CD4-positive, alpha-beta T cell (primary cell): ENCODE data around the gene FBXW11. TPM values are rescaled to one million over a fixed set of nuclear protein-coding genes. Genes with fewer than 3 reads are reported as not detected.

Experiments used
- ATAC-seq: fragments of 200-7000 bp; cut with Tn5 transposase; one replicate; pipeline ENCODE4 v1.10.0; 2022; ENCODE audit warnings: mild to moderate bottlenecking; ENCODE audit not compliant: poor library complexity
- CTCF ChIA-PET: fragments of 350-600 bp; sonication (Branson Sonifier 250); formaldehyde crosslinking; loops from one replicate; lab custom pipeline; 2021; ENCODE audit warnings: antibody characterized with exemption, inconsistent platforms; lab: Charles Lee
- POLR2A ChIA-PET: fragments of 350-600 bp; sonication (Branson Sonifier 250); formaldehyde crosslinking; loops from one replicate; lab custom pipeline; 2021; ENCODE audit warnings: antibody characterized with exemption, inconsistent platforms; lab: Charles Lee
- DNase-seq, 14 experiments: peaks; one replicate each; pipeline ENCODE4 v3.0.0-alpha.2; 2013 to 2020; ENCODE audit warnings: mixed read lengths in 2 of 14
- H3K27ac ChIP-seq, 2 donors: one replicate each; pipeline versions ENCODE4 v1.5.1 to v1.7.0; 2013; ENCODE audit warnings: low read length in 2 of 2, low read depth in 1 of 2, mild to moderate bottlenecking in 1 of 2
- H3K27me3 ChIP-seq, 2 experiments: 1 replicate in 1 of 2; 2 replicates in 1 of 2; pipeline versions ENCODE4 v1.6.1 to v1.7.0; 2013; ENCODE audit warnings: low read length in 2 of 2, control low read depth in 1 of 2, mild to moderate bottlenecking in 1 of 2, moderate library complexity in 1 of 2; ENCODE audit not compliant: insufficient read depth in 2 of 2, control insufficient read depth in 1 of 2
- H3K36me3 ChIP-seq: one replicate; pipeline ENCODE4 v1.6.1; 2013; ENCODE audit warnings: low read length, control low read depth; ENCODE audit not compliant: insufficient read depth
- H3K4me1 ChIP-seq: one replicate; pipeline ENCODE4 v1.6.1; 2013; ENCODE audit warnings: low read length, control low read depth; ENCODE audit not compliant: insufficient read depth
- H3K4me3 ChIP-seq: one replicate; pipeline ENCODE4 v1.5.1; 2013; ENCODE audit warnings: mild to moderate bottlenecking, low read length, moderate library complexity
- H3K9me3 ChIP-seq, 2 experiments: 1 replicate in 1 of 2; 2 replicates in 1 of 2; pipeline versions ENCODE4 v1.6.1 to v1.7.0; 2013; ENCODE audit warnings: low read length in 2 of 2, mild to moderate bottlenecking in 2 of 2, control low read depth in 1 of 2, moderate library complexity in 1 of 2; ENCODE audit not compliant: control insufficient read depth in 1 of 2, insufficient read depth in 1 of 2
- H3K27ac Mint-ChIP-seq: one replicate; pipeline ENCODE4 v1.8.0; 2020; ENCODE audit warnings: mixed read lengths
- H3K27me3 Mint-ChIP-seq: one replicate; pipeline ENCODE4 v1.8.0; 2021; ENCODE audit warnings: mixed read lengths
- H3K36me3 Mint-ChIP-seq: one replicate; pipeline ENCODE4 v1.8.0; 2021; ENCODE audit warnings: low read depth, mixed read lengths
- H3K4me1 Mint-ChIP-seq: one replicate; pipeline ENCODE4 v1.8.0; 2021; ENCODE audit warnings: low read depth, mixed read lengths
- H3K4me3 Mint-ChIP-seq: one replicate; pipeline ENCODE4 v1.8.0; 2020; ENCODE audit warnings: mild to moderate bottlenecking, mixed read lengths
- H3K9me3 Mint-ChIP-seq: one replicate; pipeline ENCODE4 v1.8.0; 2020; ENCODE audit warnings: mixed read lengths
- intact Hi-C, 2 experiments: fragments of 100-400 bp; cut with DNase I in 1 of 2; cut with micrococcal nuclease in 1 of 2; formaldehyde crosslinking; loops; one replicate each; pipeline versions ENCODE4 v1.15.1 to v1.9.0; 2023 to 2025; cut with DNase I, micrococcal nuclease
- total RNA-seq, 174 experiments: library from RNA in 2 of 174; stranded (reverse) in 2 of 174; gene quantifications; one replicate each; pipeline ENCODE4 v1.2.3 and lab custom pipeline; 2021 to 2026
- TF ChIP-seq, protein P1 (sequence below): fragments of 200-600 bp; IDR thresholded peaks from one replicate; pipeline ENCODE4 v1.8.0; 2022; ENCODE audit warnings: antibody characterized with exemption, mild to moderate bottlenecking

The FBXW11 gene
- total RNA-seq, 2 experiments from 2014 or later, result 20.9 to 24.0 TPM

DNA sequence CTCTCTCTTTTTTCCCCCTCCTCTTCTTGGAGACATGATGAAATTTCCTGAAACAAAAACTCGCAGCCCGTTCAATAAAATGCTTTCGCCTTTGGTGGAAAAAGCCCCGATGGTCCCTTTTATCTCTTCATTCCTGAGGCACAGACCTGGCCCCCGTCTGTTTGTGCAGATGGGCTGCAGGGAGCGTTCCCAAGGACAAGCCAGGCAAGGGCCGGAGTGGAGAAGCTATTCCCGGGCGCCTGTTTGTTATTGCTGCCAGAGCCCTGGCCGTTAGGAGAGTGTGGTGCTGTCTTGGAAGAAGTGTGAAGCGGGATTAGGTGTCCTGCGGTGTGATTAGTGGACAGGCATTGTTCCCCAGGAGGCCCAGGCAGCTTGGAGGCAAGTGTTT lies 149.0 kb downstream of the FBXW11 start:
- intact Hi-C loops, result no loop called here
- Histone ChIP-seq H3K4me1 (peaks cover 5% of the 10 kb centered on the region), H3K27me3 (no peaks in the 10 kb centered on the region), H3K9me3 (peaks cover 0 to 3% of the 10 kb centered on the region in 2 experiments), H3K27ac (no peak overlapping the region), H3K36me3 (peaks cover 5% of the 10 kb centered on the region), H3K4me3 (no peak overlapping the region)
- TF ChIP-seq, protein P1, sequence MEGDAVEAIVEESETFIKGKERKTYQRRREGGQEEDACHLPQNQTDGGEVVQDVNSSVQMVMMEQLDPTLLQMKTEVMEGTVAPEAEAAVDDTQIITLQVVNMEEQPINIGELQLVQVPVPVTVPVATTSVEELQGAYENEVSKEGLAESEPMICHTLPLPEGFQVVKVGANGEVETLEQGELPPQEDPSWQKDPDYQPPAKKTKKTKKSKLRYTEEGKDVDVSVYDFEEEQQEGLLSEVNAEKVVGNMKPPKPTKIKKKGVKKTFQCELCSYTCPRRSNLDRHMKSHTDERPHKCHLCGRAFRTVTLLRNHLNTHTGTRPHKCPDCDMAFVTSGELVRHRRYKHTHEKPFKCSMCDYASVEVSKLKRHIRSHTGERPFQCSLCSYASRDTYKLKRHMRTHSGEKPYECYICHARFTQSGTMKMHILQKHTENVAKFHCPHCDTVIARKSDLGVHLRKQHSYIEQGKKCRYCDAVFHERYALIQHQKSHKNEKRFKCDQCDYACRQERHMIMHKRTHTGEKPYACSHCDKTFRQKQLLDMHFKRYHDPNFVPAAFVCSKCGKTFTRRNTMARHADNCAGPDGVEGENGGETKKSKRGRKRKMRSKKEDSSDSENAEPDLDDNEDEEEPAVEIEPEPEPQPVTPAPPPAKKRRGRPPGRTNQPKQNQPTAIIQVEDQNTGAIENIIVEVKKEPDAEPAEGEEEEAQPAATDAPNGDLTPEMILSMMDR, result no peak
- H3K4me3 Mint-ChIP-seq, result no peak overlapping the region
- POLR2A ChIA-PET, result no interaction called here
- ATAC-seq (no peak), DNase-seq (no peak)
- CTCF ChIA-PET, result no interaction called here
- no peaks in the 10 kb centered on the region for H3K27me3 Mint-ChIP-seq
- H3K4me1 Mint-ChIP-seq, result peaks cover 16% of the 10 kb centered on the region
- H3K36me3 Mint-ChIP-seq, result peaks cover 16% of the 10 kb centered on the region
- H3K27ac Mint-ChIP-seq, result no peak overlapping the region
- no peaks in the 10 kb centered on the region for H3K9me3 Mint-ChIP-seq

DNA sequence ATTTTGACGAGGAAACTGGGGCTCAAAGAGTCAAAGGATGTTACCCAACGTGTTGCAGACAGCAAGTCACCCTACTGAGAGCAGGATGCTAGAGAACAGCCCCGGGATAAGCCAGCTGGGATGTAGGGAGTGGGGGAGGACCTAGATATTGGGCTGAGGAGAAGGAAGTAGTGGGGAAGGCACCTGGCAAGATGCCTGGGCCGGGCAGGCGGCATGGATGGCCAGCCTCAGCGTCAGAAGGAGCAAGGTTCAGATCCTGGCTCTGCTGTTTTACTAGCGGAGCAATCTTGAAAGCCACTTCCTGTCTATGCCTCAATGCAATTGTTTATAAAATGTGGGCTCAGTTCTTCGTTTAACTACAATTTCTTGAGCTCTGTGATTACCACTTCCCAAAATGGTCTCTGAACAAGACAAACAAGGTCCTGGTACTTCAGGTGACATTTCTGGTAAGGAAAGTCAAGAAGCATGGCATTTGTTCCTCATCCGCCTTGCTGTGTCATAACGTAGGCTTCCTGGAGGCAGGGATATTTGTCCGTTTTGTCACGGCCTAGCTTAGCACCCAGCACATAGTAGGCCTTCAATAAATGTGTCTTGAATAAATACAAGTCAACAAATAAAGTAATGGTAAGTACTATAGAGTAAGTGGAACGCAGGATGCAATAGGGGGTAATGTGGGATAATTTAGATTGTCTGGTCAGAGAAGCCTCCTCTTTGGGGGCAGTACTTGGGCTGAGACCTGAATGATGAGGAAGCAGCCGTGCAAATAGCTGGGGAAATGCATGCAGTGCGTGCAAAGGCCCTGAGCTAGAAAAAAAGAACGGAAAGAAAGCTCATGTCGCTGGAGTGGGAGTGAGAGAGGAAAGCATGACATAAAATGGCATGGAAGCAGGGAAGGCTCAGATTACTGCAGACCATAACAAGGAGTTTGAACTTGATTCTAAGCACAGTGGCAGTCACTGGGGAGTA lies 150.4 kb downstream of the FBXW11 start:
- H3K27me3 ChIP-seq, result no peaks in the 10 kb centered on the region
- Mint-ChIP-seq H3K36me3 (peaks cover 13% of the 10 kb centered on the region), H3K4me1 (peaks cover 16% of the 10 kb centered on the region), H3K27me3 (no peaks in the 10 kb centered on the region), H3K9me3 (no peaks in the 10 kb centered on the region), H3K4me3 (no peak overlapping the region), H3K27ac (peak overlapping the region; percentile 67)
- no peaks in the 10 kb centered on the region for H3K36me3 ChIP-seq
- ChIA-PET POLR2A (no interaction called here), CTCF (no interaction called here)
- peaks cover 5% of the 10 kb centered on the region for H3K4me1 ChIP-seq
- peaks cover 0 to 3% of the 10 kb centered on the region in 2 experiments for H3K9me3 ChIP-seq
- TF ChIP-seq, protein P1, result no peak
- DNase-seq, result peak in 1 of 14 experiments; percentile 8
- H3K27ac ChIP-seq, result no peak overlapping the region
- no peak overlapping the region for H3K4me3 ChIP-seq
- peak; percentile 34 for ATAC-seq
- intact Hi-C loops, result no loop called here

DNA sequence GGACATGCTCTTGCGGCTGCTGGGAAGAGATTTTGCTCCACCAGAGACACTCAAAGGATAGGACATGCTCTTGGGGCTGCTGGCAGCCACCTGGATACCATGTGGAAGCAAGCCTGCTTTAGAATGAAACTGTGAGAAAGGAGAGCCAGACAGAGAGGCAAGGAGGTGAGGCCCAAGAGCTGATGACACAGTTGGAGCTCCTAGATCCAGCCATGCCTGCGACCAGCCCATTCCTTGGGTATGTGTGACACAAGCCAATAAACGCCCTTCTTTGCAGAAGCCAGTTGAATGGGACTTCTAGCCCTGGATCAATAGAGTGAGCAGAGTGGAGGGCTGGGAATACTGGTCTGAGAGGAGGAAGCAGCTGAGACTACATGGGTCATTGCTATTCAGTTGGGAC lies 151.2 kb downstream of the FBXW11 start:
- H3K27me3 ChIP-seq, result no peaks in the 10 kb centered on the region
- H3K27me3 Mint-ChIP-seq, result no peaks in the 10 kb centered on the region
- no peaks in the 10 kb centered on the region for H3K36me3 ChIP-seq
- TF ChIP-seq, protein P1, result no peak
- no peak overlapping the region for H3K4me3 Mint-ChIP-seq
- H3K4me3 ChIP-seq, result no peak overlapping the region
- no peaks in the 10 kb centered on the region for H3K9me3 Mint-ChIP-seq
- ChIA-PET POLR2A (no interaction called here), CTCF (no interaction called here)
- H3K4me1 Mint-ChIP-seq, result peaks cover 16% of the 10 kb centered on the region
- ATAC-seq (no peak), DNase-seq (no peak)
- intact Hi-C loops, result no loop called here
- peak overlapping the region; percentile 67 for H3K27ac Mint-ChIP-seq
- peaks cover 5% of the 10 kb centered on the region for H3K4me1 ChIP-seq
- peaks cover 0 to 3% of the 10 kb centered on the region in 2 experiments for H3K9me3 ChIP-seq
- peaks cover 5% of the 10 kb centered on the region for H3K36me3 Mint-ChIP-seq
- H3K27ac ChIP-seq, result no peak overlapping the region
